Coronary artery (tissue), 2 donors: ENCODE measurements around the gene ICA1L.
"Not testable (repeated sequence)": the region's sequence is repeated elsewhere in the genome, so short reads cannot be mapped to it uniquely, and the experiment has no call there.

Experiments
- DNase-seq: peaks from one replicate; pipeline ENCODE4 v3.0.0-alpha.2; 2017; ENCODE audit warnings: low spot score
- H3K27ac ChIP-seq, 2 donors: fragments of 200-600 bp; sonication (generic); one replicate each; pipeline ENCODE4 v1.5.1; 2016 to 2019
- H3K4me3 ChIP-seq: fragments of 200-600 bp; sonication (generic); 2 replicates; pipeline ENCODE4 v1.5.1; 2016; ENCODE audit warnings: mild to moderate bottlenecking, moderate library complexity
- TF ChIP-seq, protein P1 (sequence below): fragments of 200-600 bp; sonication (generic); IDR thresholded peaks from one replicate; pipeline ENCODE4 v1.5.1; 2019; ENCODE audit warnings: antibody characterized with exemption

The ICA1L gene

DNA sequence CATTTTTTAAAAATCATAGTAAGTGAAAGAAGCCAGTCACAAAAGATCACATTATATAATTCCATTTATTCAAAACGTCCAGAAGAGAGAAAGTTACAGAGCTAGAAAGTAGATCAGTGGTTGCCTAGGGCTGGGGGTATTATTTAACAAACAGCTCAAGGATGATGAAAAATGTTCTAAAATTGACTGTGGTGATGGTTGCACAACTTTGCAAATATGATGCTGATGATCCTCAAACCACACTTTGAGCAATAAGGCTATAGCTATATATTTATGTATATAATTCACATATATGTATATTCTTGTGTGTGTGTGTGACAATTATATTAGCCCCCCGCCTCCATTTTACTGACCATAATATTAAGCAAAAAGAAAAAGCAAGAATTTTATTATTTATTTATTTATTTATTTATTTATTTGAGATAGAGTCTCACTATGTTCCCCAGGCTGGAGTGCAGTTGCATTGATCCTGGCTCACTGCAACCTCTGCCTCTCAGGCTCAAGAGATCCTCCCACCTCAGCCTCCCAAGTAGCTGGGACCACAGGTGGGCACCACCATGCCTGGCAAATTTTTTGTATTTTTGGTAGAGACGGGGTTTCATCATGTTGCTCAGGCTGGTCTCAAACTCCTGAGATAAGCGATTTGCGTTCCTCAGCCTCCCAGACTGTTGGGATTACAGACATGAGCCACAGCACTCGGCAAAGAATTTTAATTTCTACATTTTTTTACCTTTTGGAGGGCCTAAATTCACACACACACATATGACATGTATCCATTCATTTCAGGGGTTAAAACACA is 38.0 kb upstream of the ICA1L start:
- TF ChIP-seq, protein P1, sequence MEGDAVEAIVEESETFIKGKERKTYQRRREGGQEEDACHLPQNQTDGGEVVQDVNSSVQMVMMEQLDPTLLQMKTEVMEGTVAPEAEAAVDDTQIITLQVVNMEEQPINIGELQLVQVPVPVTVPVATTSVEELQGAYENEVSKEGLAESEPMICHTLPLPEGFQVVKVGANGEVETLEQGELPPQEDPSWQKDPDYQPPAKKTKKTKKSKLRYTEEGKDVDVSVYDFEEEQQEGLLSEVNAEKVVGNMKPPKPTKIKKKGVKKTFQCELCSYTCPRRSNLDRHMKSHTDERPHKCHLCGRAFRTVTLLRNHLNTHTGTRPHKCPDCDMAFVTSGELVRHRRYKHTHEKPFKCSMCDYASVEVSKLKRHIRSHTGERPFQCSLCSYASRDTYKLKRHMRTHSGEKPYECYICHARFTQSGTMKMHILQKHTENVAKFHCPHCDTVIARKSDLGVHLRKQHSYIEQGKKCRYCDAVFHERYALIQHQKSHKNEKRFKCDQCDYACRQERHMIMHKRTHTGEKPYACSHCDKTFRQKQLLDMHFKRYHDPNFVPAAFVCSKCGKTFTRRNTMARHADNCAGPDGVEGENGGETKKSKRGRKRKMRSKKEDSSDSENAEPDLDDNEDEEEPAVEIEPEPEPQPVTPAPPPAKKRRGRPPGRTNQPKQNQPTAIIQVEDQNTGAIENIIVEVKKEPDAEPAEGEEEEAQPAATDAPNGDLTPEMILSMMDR, result no peak
- DNase-seq, result no peak
- Histone ChIP-seq H3K4me3 (no peak overlapping the region), H3K27ac (no peak overlapping the region)

DNA sequence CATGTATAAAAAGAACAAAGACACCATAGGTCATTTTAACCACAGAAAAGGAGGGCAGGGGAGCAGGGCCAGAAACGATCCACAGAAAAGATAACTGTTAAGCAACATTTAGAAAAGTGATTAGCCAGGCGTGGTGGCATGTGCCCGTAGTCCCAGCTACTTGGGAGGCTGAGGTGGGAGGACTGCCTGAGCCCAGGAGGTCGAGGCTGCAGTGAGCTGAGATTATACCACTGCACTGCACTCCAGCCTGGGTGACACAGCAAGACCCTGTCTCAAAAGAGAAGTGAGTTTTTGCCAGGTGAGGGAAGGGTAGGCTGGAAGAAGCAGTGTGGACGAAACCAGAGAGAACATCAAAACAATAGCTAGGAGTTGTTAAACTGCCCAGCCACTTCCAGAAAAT is 36.6 kb upstream of the ICA1L start:
- TF ChIP-seq, protein P1, result no peak
- Histone ChIP-seq H3K27ac (no peak overlapping the region), H3K4me3 (no peak overlapping the region)
- DNase-seq, result no peak

DNA sequence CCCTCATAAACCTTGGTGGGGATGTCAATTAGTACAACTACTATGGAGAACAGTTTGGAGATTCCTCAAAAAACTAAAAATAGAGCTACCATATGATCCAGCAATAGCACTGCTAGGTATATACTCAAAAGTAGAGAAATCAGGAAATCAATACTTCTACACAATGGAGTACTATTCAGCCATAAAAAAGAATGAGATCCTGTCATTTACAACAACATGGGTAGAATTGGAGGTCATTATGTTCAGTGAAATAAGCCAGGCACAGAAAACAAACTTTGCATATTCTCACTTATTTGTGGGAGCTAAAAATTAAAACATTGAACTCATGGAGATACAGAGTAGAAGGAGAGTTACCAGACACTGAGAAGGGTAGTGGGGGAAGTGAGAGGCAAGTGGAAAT is 33.9 kb upstream of the ICA1L start:
- not testable (repeated sequence) for H3K27ac ChIP-seq, H3K4me3 ChIP-seq, DNase-seq

DNA sequence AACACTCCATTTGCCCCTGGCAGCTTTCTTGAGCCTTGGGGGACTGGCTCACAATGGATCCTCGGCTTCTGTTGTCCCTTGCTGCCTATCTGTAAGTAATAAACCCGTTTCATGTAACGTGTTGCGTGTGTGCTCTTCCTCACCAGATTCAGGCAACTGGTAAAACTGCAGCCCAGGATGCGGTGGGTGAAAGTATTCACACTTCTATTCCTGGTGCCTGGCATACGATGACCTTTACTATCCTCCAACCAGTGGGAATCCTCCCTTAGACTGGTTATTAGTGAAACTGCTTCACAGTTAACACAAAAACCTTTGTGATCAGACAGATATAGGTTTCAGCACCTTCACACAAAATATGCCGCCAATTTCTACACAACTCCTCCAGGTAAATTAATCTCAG is 13.6 kb upstream of the ICA1L start:
- TF ChIP-seq, protein P1, result no peak
- no peak overlapping the region for H3K27ac ChIP-seq
- no peak overlapping the region for H3K4me3 ChIP-seq
- no peak for DNase-seq

DNA sequence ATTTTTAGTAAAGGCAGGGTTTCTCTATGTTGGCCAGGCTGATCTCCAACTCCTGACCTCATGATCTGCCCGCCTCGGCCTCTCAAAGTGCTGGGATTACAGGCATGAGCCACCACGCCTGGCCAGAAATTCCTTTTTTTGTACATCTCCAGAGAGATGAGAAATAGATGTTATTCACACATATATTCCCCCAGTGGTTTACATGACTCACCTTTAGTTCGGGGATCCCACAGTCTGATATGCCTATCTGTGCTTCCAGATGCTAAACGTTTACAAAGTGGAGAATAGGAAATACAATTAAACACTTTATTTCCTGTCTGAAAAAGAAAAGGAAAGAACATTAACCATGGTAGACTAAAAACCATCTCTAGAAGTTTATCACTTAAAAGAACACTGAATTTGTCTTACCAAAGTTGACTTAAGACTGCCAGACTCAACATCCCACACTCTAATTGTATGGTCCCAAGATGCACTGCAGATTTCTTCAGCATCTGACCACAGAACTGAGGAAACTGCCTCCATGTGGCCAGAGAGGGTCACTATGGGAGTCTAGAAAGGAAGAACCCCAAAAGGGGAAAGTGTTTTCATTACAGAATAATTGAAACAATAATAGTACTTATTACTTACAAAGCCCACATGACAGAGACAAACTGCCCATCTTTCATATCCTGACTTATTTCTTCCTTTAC is 12.6 kb upstream of the ICA1L start:
- H3K27ac ChIP-seq, result no peak overlapping the region
- DNase-seq, result no peak
- TF ChIP-seq, protein P1, result no peak
- H3K4me3 ChIP-seq, result no peak overlapping the region

DNA sequence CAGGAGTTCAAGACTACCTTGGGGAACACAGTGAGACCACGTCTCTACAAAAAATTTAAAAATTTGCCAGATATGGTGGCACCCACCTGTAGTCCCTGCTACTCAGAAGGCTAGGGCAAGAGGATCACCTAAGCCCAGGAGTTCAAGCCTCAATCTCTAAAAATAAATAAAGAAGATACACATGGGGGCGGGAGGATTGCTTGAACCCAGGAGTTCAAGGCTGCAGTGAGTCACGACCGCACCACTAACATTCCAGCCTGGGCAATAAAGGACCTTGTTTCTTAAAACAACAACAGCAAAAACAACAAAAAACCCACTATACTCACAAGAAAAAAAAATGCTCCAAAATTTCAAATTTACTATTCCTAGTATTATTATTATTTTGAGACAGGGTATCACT is 10.0 kb upstream of the ICA1L start:
- no peak for DNase-seq
- Histone ChIP-seq H3K4me3 (no peak overlapping the region), H3K27ac (no peak overlapping the region)
- TF ChIP-seq, protein P1, result no peak

DNA sequence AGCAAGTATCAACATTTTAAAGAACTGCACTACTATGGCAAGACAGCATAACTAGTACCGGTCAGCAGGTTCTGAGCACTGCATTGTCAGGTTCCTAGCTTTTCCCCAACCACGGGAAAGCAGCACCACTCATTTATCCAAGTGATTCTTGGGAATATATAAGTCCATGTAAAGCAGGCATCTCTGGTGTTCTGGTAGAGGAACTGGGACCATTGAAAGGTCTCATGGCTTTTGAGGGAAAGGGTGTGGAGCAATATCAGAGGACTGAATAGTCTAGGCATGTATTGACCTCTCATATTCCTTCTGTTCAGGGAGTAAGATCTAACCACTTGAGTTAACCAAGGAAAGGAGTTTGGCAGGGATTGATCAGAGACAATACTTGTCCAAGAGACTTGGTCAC is 6.1 kb upstream of the ICA1L start:
- TF ChIP-seq, protein P1, result no peak
- Histone ChIP-seq H3K27ac (no peak overlapping the region), H3K4me3 (no peak overlapping the region)
- no peak for DNase-seq
